ENCODE results near the gene AFP.

DNA sequence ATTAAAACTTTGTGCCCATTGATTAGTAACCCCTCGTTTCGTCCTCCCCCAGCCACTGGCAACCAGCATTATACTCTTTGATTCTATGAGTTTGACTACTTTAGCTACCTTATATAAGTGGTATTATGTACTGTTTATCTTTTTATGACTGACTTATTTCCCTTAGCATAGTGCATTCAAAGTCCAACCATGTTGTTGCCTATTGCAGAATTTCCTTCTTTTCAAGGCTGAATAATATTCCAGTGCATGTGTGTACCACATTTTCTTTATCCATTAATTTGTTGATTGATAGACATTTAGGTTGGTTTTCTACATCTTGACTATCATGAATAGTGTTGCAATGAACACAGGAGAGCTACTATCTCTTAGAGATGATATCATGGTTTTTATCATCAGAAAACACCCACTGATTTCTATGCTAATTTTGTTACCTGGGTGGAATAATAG, 28.8 kb upstream of the AFP start:
- TF ChIP-seq POLR2AphosphoS5 (IDR thresholded peaks at IDR 0.05) (no peak), EZH2 (IDR thresholded peaks at IDR 0.05; ENCODE audit: borderline replicate concordance, insufficient read depth, low read length, poor library complexity, severe bottlenecking) (no peak)
- TF ChIP-seq, protein P1, sequence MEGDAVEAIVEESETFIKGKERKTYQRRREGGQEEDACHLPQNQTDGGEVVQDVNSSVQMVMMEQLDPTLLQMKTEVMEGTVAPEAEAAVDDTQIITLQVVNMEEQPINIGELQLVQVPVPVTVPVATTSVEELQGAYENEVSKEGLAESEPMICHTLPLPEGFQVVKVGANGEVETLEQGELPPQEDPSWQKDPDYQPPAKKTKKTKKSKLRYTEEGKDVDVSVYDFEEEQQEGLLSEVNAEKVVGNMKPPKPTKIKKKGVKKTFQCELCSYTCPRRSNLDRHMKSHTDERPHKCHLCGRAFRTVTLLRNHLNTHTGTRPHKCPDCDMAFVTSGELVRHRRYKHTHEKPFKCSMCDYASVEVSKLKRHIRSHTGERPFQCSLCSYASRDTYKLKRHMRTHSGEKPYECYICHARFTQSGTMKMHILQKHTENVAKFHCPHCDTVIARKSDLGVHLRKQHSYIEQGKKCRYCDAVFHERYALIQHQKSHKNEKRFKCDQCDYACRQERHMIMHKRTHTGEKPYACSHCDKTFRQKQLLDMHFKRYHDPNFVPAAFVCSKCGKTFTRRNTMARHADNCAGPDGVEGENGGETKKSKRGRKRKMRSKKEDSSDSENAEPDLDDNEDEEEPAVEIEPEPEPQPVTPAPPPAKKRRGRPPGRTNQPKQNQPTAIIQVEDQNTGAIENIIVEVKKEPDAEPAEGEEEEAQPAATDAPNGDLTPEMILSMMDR (IDR thresholded peaks at IDR 0.05; ENCODE audit: poor library complexity, severe bottlenecking), result no peak

All from neural cell (in vitro differentiated cells).